ENCODE measurements around the gene FOXJ3. TPM values are rescaled to one million over a fixed set of nuclear protein-coding genes. Genes with fewer than 3 reads are reported as not detected.

FOXJ3 gene
- total RNA-seq, 4 donors from 2014 or later: 31.2 to 88.4 (median 81.5) TPM

- Histone ChIP-seq H3K27ac (no peak overlapping the region), H3K36me3 (no peaks in the 10 kb centered on the region), H3K4me3 (no peak overlapping the region), H3K4me1 (no peaks in the 10 kb centered on the region), H3K27me3 (no peaks in the 10 kb centered on the region), H3K9me3 (no peaks in the 10 kb centered on the region)
- intact Hi-C loops (cut with DNase I; ENCODE audit: low total_unique reads): no loop called here
- no peak for DNase-seq
- TF ChIP-seq CTCF (IDR thresholded peaks at IDR 0.05) (no peak), POLR2A (IDR thresholded peaks at IDR 0.05) (no peak)
Measured at GRCh38 chr1:42191319-42191718, 143.7 kb downstream of the FOXJ3 start.

GRCh38 chr1:42189931-42190853 is 144.8 kb downstream of the FOXJ3 start:
- Histone ChIP-seq H3K4me3 (no peak overlapping the region), H3K9me3 (no peaks in the 10 kb centered on the region), H3K27me3 (no peaks in the 10 kb centered on the region), H3K4me1 (no peaks in the 10 kb centered on the region), H3K27ac (no peak overlapping the region), H3K36me3 (no peaks in the 10 kb centered on the region)
- no peak for DNase-seq
- TF ChIP-seq POLR2A (IDR thresholded peaks at IDR 0.05) (no peak), CTCF (IDR thresholded peaks at IDR 0.05) (no peak)
- intact Hi-C loops (cut with DNase I; ENCODE audit: low total_unique reads): no loop called here

GRCh38 chr1:42186152-42186551 is 148.9 kb downstream of the FOXJ3 start:
- no peaks in the 10 kb centered on the region for H3K9me3 ChIP-seq
- H3K27me3 ChIP-seq: no peaks in the 10 kb centered on the region
- H3K36me3 ChIP-seq: no peaks in the 10 kb centered on the region
- H3K27ac ChIP-seq: peak overlapping the region in 1 of 2 donors; percentile 11
- no peaks in the 10 kb centered on the region for H3K4me1 ChIP-seq
- DNase-seq: no peak
- intact Hi-C loops (cut with DNase I; ENCODE audit: low total_unique reads): no loop called here
- no peak overlapping the region for H3K4me3 ChIP-seq
- TF ChIP-seq CTCF (IDR thresholded peaks at IDR 0.05) (no peak), POLR2A (IDR thresholded peaks at IDR 0.05) (no peak)

- H3K9me3 ChIP-seq: no peaks in the 10 kb centered on the region
- H3K4me3 ChIP-seq: no peak overlapping the region
- H3K27ac ChIP-seq: no peak overlapping the region
- H3K4me1 ChIP-seq: peaks cover 0 to 8% of the 10 kb centered on the region in 2 donors
- no peak for DNase-seq
- no peaks in the 10 kb centered on the region for H3K27me3 ChIP-seq
- intact Hi-C loops (cut with DNase I; ENCODE audit: low total_unique reads): no loop called here
- no peaks in the 10 kb centered on the region for H3K36me3 ChIP-seq
- TF ChIP-seq CTCF (IDR thresholded peaks at IDR 0.05) (no peak), POLR2A (IDR thresholded peaks at IDR 0.05) (no peak)
Measured at GRCh38 chr1:42184616-42185015, 150.4 kb downstream of the FOXJ3 start.

- intact Hi-C loops (cut with DNase I; ENCODE audit: low total_unique reads): no loop called here
- Histone ChIP-seq H3K27ac (no peak overlapping the region), H3K4me1 (peaks cover 0 to 12% of the 10 kb centered on the region in 2 donors), H3K4me3 (no peak overlapping the region), H3K27me3 (no peaks in the 10 kb centered on the region), H3K36me3 (no peaks in the 10 kb centered on the region), H3K9me3 (no peaks in the 10 kb centered on the region)
- TF ChIP-seq POLR2A (IDR thresholded peaks at IDR 0.05): no peak
- TF ChIP-seq CTCF (IDR thresholded peaks at IDR 0.05): no peak
- no peak for DNase-seq
Measured at GRCh38 chr1:42183957-42184268, 151.1 kb downstream of the FOXJ3 start.

Measured in uterus (tissue), 4 donors.